K562 (cell line): Measurements from ENCODE around the gene NQO2. TPM values are rescaled to one million over a fixed set of nuclear protein-coding genes. Genes with fewer than 3 reads are reported as not detected.

Source experiments
- CCNT2 ChIP-seq: IDR thresholded peaks from 2 replicates; pipeline ENCODE4 v1.6.1; 2011; ENCODE audit warnings: borderline replicate concordance, low read depth, mild to moderate bottlenecking, moderate library complexity, mixed read lengths, low read length; ENCODE audit not compliant: insufficient read length; ENCODE audit errors: extremely low read depth
- CREB3L1 ChIP-seq: fragments of 450-650 bp; IDR thresholded peaks from 2 replicates; pipeline ENCODE4 v1.6.1; 2014; ENCODE audit warnings: low read depth, mild to moderate bottlenecking, moderate library complexity, borderline replicate concordance
- CXXC5 ChIP-seq: fragments of 250-450 bp; sonication (Bioruptor Pico); IDR thresholded peaks from 2 replicates; pipeline ENCODE4 v1.8.0; 2022; ENCODE audit warnings: inconsistent platforms, mild to moderate bottlenecking, moderate library complexity
- EHMT2 ChIP-seq: fragments of 450-650 bp; IDR thresholded peaks from 2 replicates; pipeline ENCODE4 v1.6.1; 2018; ENCODE audit warnings: antibody characterized with exemption
- FOXO4 ChIP-seq: fragments of 450-650 bp; formaldehyde crosslinking; IDR thresholded peaks from 2 replicates; pipeline ENCODE4 v1.4.0; 2020; ENCODE audit warnings: mild to moderate bottlenecking, moderate library complexity
- HNRNPL ChIP-seq: fragments of 200-400 bp; formaldehyde crosslinking; IDR thresholded peaks from 2 replicates; pipeline ENCODE4 v1.6.1; 2017; ENCODE audit warnings: low read depth, mild to moderate bottlenecking, low read length
- KLF1 ChIP-seq: fragments of 450-650 bp; IDR thresholded peaks from 2 replicates; pipeline ENCODE4 v1.6.1; 2016; ENCODE audit warnings: missing genetic modification characterization, missing compliant biosample characterization
- MAFF ChIP-seq: IDR thresholded peaks from 2 replicates; pipeline ENCODE4 v1.6.1; 2012; ENCODE audit warnings: low read length, improper control_type of control experiment
- MCM3 ChIP-seq: fragments of 450-650 bp; IDR thresholded peaks from 2 replicates; pipeline ENCODE4 v1.6.1; 2016
- MYNN ChIP-seq, 2 experiments: sonication (generic); formaldehyde crosslinking in 1 of 2; IDR thresholded peaks; 2 replicates each; pipeline versions ENCODE4 v1.5.0 to v1.6.1; 2016 to 2020; ENCODE audit warnings: antibody characterized with exemption in 1 of 2, missing genetic modification reagents in 1 of 2
- NR1H2 ChIP-seq: sonication (generic); formaldehyde crosslinking; IDR thresholded peaks from 2 replicates; pipeline ENCODE4 v1.4.0; 2020; ENCODE audit warnings: mild to moderate bottlenecking, missing genetic modification reagents
- PML ChIP-seq: IDR thresholded peaks from 2 replicates; pipeline ENCODE4 v1.6.1; 2012; ENCODE audit warnings: low read length, inconsistent platforms
- RNF2 ChIP-seq: sonication (generic); IDR thresholded peaks from 2 replicates; pipeline ENCODE4 v1.6.1; 2016
- RREB1 ChIP-seq: fragments of 250-450 bp; sonication (Bioruptor Pico); IDR thresholded peaks from 2 replicates; pipeline ENCODE4 v1.4.0; 2020
- ZNF263 ChIP-seq: sonication (generic); formaldehyde crosslinking; IDR thresholded peaks from 2 replicates; pipeline ENCODE4 v1.8.0; 2022; ENCODE audit warnings: mild to moderate bottlenecking, missing genetic modification reagents, borderline replicate concordance
- ZNF282 ChIP-seq: sonication (generic); formaldehyde crosslinking; IDR thresholded peaks from 2 replicates; pipeline ENCODE4 v1.8.1; 2023; ENCODE audit warnings: missing genetic modification reagents
- ZNF740 ChIP-seq, 3 experiments: fragments of 200-800 bp in 1 of 3; sonication (Bioruptor generic) in 1 of 3; sonication (generic) in 1 of 3; formaldehyde crosslinking in 1 of 3; IDR thresholded peaks; 2 replicates each; pipeline versions ENCODE4 v1.6.1 to v1.8.0; 2016 to 2022; ENCODE audit warnings: mild to moderate bottlenecking in 2 of 3, missing compliant biosample characterization in 2 of 3, missing genetic modification characterization in 2 of 3, missing genetic modification reagents in 1 of 3
- polyA plus RNA-seq, 8 experiments: library from polyadenylated mRNA; depleted of rRNA in 4 of 8; stranded (reverse) in 5 of 8; unstranded in 3 of 8; fragments of >200 nt; fragmentation: Nextera tagmentation in 2 of 8; fragmentation: Illumina TruSeq in 1 of 8; extraction: Ambion mirVana in 2 of 8; extraction: Trizol in 1 of 8; gene quantifications; 2 replicates each; pipeline versions ENCODE4 v1.2.1 to v1.2.3, GENCODE V29; 2011 to 2014; ENCODE audit warnings: inconsistent platforms in 1 of 8, missing spikeins in 1 of 8
- total RNA-seq, 7 experiments: library from RNA; depleted of rRNA in 6 of 7; stranded (reverse); fragments of >200 nt in 6 of 7; fragmentation: Illumina TruSeq in 2 of 7; extraction: Trizol in 2 of 7; gene quantifications; 2 replicates each; pipeline versions ENCODE4 v1.2.1 to v1.2.3, GENCODE V29; 2011 to 2021; ENCODE audit warnings: low replicate concordance in 1 of 7

The NQO2 gene
- total and polyA plus RNA-seq, 9 of the 15 experiments (the other 6 are each of a cell fraction or from before 2014, with no cell fraction given) = 54.6 to 214 (median 116) TPM

- TF ChIP-seq RREB1 (CRISPR knock-in tag) (peak; percentile 26), KLF1 (peak; percentile 86), ZNF263 (CRISPR knock-in tag) (peak; percentile 91), ZNF740 (CRISPR knock-in tag; IDR thresholded peaks at IDR 0.05) (no peak), ZNF740 (tag; IDR thresholded peaks at IDR 0.05) (no peak), CXXC5 (peak; percentile 91), HNRNPL (peak; percentile 91), MCM3 (no peak), PML (peak; percentile 85), NR1H2 (CRISPR knock-in tag) (no peak), MYNN (IDR thresholded peaks at IDR 0.05) (peak; percentile 74; the same call in 1 of the 2 replicates), MYNN (CRISPR knock-in tag; IDR thresholded peaks at IDR 0.05) (no peak), FOXO4 (CRISPR knock-in tag) (peak; percentile 58; the same call in 1 of the 2 replicates), EHMT2 (no peak), RNF2 (peak; percentile 58), CREB3L1 (peak; percentile 95), MAFF (no peak), ZNF282 (CRISPR knock-in tag) (peak; percentile 50; the same call in 1 of the 2 replicates), CCNT2 (peak; percentile 89)
Measured at GRCh38 chr6:3068329-3069214, 68.9 kb downstream of the NQO2 start, which contains the start of gene RIPK1 (continued).
